ENCODE data around the gene TUBA1B. TPM values are rescaled to one million over a fixed set of nuclear protein-coding genes. Genes with fewer than 3 reads are reported as not detected.

The TUBA1B gene
- total RNA-seq, 1 experiment from 2014 or later, result 4,374 TPM

DNA sequence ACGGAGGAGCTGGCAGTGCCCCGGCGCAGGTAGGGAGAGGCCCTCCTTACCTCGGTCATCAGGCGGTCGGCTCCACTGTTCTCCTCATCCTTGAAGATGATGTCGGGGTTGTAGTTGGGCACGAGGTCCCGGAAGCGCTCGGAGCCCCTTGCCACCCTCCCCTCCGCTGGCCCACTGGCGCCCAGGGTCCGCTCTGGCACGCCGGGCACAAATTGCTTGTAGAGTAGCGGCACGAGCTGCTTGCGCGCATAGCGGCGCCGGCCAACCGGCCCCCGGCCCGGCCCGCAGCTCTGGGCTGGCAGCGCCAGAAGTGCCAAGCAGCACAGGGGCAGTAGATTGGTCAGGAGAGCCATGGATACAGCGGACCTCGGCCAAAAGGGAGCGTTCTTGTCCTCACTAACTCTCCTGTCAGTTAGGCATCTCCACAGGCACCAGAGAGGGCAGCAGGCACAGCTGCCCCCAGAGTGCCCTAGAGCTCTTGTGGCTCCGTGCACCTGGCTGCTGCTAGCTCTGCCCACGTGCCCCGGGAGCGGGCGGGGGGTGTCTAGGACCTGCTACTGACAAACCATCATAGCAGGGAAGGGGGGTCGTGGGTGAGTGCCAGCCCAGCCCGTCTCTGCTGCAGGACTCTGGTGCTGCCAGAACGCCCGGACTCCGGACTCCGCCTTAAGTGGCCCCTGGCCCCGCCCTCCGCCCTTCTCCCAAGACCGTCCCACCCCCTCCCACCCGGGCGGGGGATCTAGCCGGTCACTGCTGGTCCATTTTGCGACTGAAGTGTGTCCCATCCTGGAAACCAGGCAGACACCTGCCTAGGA, 36.8 kb downstream of the TUBA1B start, which contains the start of gene DHH:
Gene DHH, minus strand, starts transcription at position 642 of the 815 bp plus-strand sequence. Its CDS starts 289 bp downstream, at position 353.
- Histone ChIP-seq H3K9me3 (ENCODE audit: low read length) (no peaks in the 10 kb centered on the region), H3K9me2 (replicated peaks; ENCODE audit: low read length) (no peaks in the 10 kb centered on the region), H3K27me3 (ENCODE audit: low read length) (peaks cover 38% of the 10 kb centered on the region), H3K4me2 (ENCODE audit: low read length) (peak within 1 kb of the TSS; percentile 82), H2AFZ (ENCODE audit: low read length) (peak within 1 kb of the TSS; percentile 29), H3K79me2 (ENCODE audit: low read length) (no peaks in the 10 kb centered on the region), H3K27ac (ENCODE audit: low read length) (no peak within 1 kb of the TSS), H4K20me1 (ENCODE audit: low read length) (no peaks in the 10 kb centered on the region), H3K4me1 (ENCODE audit: insufficient read depth, low read length) (peaks cover 22% of the 10 kb centered on the region), H3K9ac (ENCODE audit: low read length) (no peak within 1 kb of the TSS), H3F3A (ENCODE audit: low read length, unreplicated experiment) (no peaks in the 10 kb centered on the region), H3K4me3 (ENCODE audit: low read length) (peak within 1 kb of the TSS; percentile 54), H3K36me3 (ENCODE audit: low read depth, low read length) (no peaks in the 10 kb centered on the region)
- ChIA-PET POLR2A (ENCODE audit: unreplicated experiment) (interaction anchor here (0.7 kb wide), 1 partner anchor 36 kb away, joined by 4 read pairs; the partner anchor contains the start of gene TUBA1B), CTCF (interaction anchor here (0.5 to 2.7 kb wide), 4 partner anchors 27 to 1647 kb away, joined by 3 to 10 read pairs (median 4); no protein-coding TSS in a partner anchor)
- DNase-seq, result peak; percentile 18
- intact Hi-C loops (cut with micrococcal nuclease), result loop anchor here (2.0 kb wide), 1 partner anchor 14 kb away; no protein-coding TSS in a partner anchor
- no peak for TF ChIP-seq EZH2phosphoT487 (IDR thresholded peaks at IDR 0.05; ENCODE audit: borderline replicate concordance, low read length)
- peak; percentile 62 for TF ChIP-seq EZH2 (IDR thresholded peaks at IDR 0.05; ENCODE audit: low read length, unreplicated experiment)
- peak; percentile 25 for ATAC-seq
- no TSS peak for BruUV-seq (replicated peaks)

DNA sequence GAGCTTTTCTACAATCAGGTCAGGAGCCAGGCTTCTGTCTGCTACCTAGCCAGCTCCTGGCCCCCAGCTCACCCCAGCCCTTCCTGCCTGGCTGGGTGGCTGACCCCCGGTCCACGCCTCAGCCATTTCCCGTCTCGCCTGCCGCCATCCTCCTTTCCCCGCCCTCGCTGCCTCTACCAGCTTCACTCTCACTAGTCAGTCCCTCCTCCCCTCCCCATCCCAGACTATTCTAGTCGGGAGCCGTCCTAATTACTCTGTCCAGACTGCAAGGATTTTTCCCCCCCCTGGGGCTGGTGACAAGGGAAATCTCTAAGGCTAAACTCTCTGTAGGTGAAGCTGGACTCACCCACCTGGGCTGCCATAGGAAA, 37.4 kb downstream of the TUBA1B start:
- Histone ChIP-seq H3K4me1 (ENCODE audit: insufficient read depth, low read length) (peaks cover 23% of the 10 kb centered on the region), H3K9me2 (replicated peaks; ENCODE audit: low read length) (no peaks in the 10 kb centered on the region), H4K20me1 (ENCODE audit: low read length) (no peaks in the 10 kb centered on the region), H2AFZ (ENCODE audit: low read length) (peak overlapping the region; percentile 29), H3K27me3 (ENCODE audit: low read length) (peaks cover 38% of the 10 kb centered on the region), H3K4me3 (ENCODE audit: low read length) (peak overlapping the region; percentile 54), H3K36me3 (ENCODE audit: low read depth, low read length) (no peaks in the 10 kb centered on the region), H3F3A (ENCODE audit: low read length, unreplicated experiment) (no peaks in the 10 kb centered on the region), H3K9ac (ENCODE audit: low read length) (no peak overlapping the region), H3K27ac (ENCODE audit: low read length) (no peak overlapping the region), H3K9me3 (ENCODE audit: low read length) (no peaks in the 10 kb centered on the region), H3K79me2 (ENCODE audit: low read length) (no peaks in the 10 kb centered on the region), H3K4me2 (ENCODE audit: low read length) (peak overlapping the region; percentile 82)
- DNase-seq (no peak), ATAC-seq (no peak)
- no TSS peak for BruUV-seq (replicated peaks)
- ChIA-PET CTCF (interaction anchor here (0.7 to 2.7 kb wide), 3 partner anchors 27 to 182 kb away, joined by 3 to 10 read pairs (median 4); no protein-coding TSS in a partner anchor), POLR2A (ENCODE audit: unreplicated experiment) (no interaction called here)
- intact Hi-C loops (cut with micrococcal nuclease), result loop anchor here (2.0 kb wide), 1 partner anchor 15 kb away; no protein-coding TSS in a partner anchor
- TF ChIP-seq EZH2 (IDR thresholded peaks at IDR 0.05; ENCODE audit: low read length, unreplicated experiment), result no peak
- TF ChIP-seq EZH2phosphoT487 (IDR thresholded peaks at IDR 0.05; ENCODE audit: borderline replicate concordance, low read length), result no peak
- TF ChIP-seq, protein P1, sequence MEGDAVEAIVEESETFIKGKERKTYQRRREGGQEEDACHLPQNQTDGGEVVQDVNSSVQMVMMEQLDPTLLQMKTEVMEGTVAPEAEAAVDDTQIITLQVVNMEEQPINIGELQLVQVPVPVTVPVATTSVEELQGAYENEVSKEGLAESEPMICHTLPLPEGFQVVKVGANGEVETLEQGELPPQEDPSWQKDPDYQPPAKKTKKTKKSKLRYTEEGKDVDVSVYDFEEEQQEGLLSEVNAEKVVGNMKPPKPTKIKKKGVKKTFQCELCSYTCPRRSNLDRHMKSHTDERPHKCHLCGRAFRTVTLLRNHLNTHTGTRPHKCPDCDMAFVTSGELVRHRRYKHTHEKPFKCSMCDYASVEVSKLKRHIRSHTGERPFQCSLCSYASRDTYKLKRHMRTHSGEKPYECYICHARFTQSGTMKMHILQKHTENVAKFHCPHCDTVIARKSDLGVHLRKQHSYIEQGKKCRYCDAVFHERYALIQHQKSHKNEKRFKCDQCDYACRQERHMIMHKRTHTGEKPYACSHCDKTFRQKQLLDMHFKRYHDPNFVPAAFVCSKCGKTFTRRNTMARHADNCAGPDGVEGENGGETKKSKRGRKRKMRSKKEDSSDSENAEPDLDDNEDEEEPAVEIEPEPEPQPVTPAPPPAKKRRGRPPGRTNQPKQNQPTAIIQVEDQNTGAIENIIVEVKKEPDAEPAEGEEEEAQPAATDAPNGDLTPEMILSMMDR (conservative IDR thresholded peaks at IDR 0.05; ENCODE audit: low read depth, low read length), result no peak

DNA sequence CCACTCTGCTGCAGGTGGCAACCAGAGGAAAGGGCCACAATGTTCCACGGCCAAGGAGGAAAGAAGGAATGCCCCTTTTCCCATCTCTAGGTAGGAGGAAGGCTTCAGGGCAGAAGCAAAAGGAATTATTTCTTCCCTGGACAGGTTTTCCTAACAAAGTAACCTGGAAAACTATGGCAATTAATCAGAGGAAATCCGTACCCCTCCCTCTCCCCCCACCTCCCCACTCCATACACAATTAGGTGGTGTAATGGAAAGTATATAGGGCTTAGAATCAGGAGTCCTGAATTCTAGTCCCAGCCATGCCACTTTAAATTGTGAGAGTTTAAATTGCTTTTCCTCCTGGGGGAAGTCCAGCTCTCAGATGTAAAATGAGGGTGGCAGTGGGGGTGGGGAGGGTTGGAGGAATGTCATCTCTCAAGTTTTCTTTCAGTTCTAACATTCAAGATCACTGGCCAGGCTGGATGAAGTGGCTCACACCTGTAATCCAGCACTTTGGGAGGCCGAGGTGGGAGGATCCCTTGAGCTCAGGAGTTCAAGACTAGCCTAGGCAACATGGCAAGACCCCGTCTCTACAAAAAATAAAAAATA, 38.3 kb downstream of the TUBA1B start:
- peaks cover 29% of the 10 kb centered on the region for H3K4me1 ChIP-seq (ENCODE audit: insufficient read depth, low read length)
- H2AFZ ChIP-seq (ENCODE audit: low read length), result peak overlapping the region; percentile 54; the same call in 1 of the 2 replicates
- TF ChIP-seq, protein P1 (conservative IDR thresholded peaks at IDR 0.05; ENCODE audit: low read depth, low read length), result no peak
- TF ChIP-seq EZH2 (IDR thresholded peaks at IDR 0.05; ENCODE audit: low read length, unreplicated experiment) (no peak), EZH2phosphoT487 (IDR thresholded peaks at IDR 0.05; ENCODE audit: borderline replicate concordance, low read length) (no peak)
- ChIA-PET CTCF (interaction anchor here (0.6 to 2.7 kb wide), 6 partner anchors 13 to 29 kb away, joined by 3 to 10 read pairs (median 4); partner anchors contain the start of gene RHEBL1), POLR2A (ENCODE audit: unreplicated experiment) (no interaction called here)
- H3K36me3 ChIP-seq (ENCODE audit: low read depth, low read length), result no peaks in the 10 kb centered on the region
- ATAC-seq (no peak), DNase-seq (no peak)
- peak overlapping the region; percentile 43 for H3K4me3 ChIP-seq (ENCODE audit: low read length)
- no peaks in the 10 kb centered on the region for H3K9me3 ChIP-seq (ENCODE audit: low read length)
- no peak overlapping the region for H3K27ac ChIP-seq (ENCODE audit: low read length)
- peak overlapping the region; percentile 59 for H3K4me2 ChIP-seq (ENCODE audit: low read length)
- H3K27me3 ChIP-seq (ENCODE audit: low read length), result peaks cover 38% of the 10 kb centered on the region
- no peaks in the 10 kb centered on the region for H3F3A ChIP-seq (ENCODE audit: low read length, unreplicated experiment)
- no peaks in the 10 kb centered on the region for H3K79me2 ChIP-seq (ENCODE audit: low read length)
- H4K20me1 ChIP-seq (ENCODE audit: low read length), result no peaks in the 10 kb centered on the region
- no peaks in the 10 kb centered on the region for H3K9me2 ChIP-seq (replicated peaks; ENCODE audit: low read length)
- intact Hi-C loops (cut with micrococcal nuclease), result loop anchor here (1.0 kb wide), 1 partner anchor 29 kb away; no protein-coding TSS in a partner anchor
- no peak overlapping the region for H3K9ac ChIP-seq (ENCODE audit: low read length)
- BruUV-seq (replicated peaks), result no TSS peak

Measured in PC-3 (cell line).